Body of pancreas (tissue), 4 donors: Measurements from ENCODE around the gene OR56B4.
"Not testable (repeated sequence)": the region's sequence is repeated elsewhere in the genome, so short reads cannot be mapped to it uniquely, and the experiment has no call there.

Experiments used
- POLR2A ChIP-seq, 3 donors: fragments of 450-650 bp; IDR thresholded peaks; one replicate each; pipeline ENCODE4 v1.6.1; 2016; ENCODE audit warnings: antibody characterized with exemption in 3 of 3, mild to moderate bottlenecking in 2 of 3
- TF ChIP-seq, protein P1 (sequence below), 7 experiments: fragments of 450-650 bp in 4 of 7; fragments of 200-600 bp in 3 of 7; sonication (generic) in 3 of 7; IDR thresholded peaks; one replicate each; pipeline ENCODE4 v1.5.1; 2016 to 2019; ENCODE audit warnings: antibody characterized with exemption in 7 of 7

DNA sequence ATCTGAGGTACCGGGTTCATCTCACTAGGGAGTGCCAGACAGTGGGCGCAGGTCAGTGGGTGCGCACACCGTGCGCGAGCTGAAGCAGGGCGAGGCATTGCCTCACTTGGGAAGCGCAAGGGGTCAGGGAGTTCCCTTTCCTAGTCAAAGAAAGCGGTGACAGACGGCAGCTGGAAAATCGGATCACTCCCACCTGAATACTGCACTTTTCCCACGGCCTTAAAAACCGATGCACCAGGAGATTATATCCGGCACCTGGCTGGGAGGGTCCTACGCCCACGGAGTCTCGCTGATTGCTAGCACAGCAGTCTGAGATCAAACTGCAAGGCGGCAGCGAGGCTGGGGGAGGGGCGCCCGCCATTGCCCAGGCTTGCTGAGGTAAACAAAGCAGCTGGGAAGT is 36.3 kb downstream of the OR56B4 start:
- not testable (repeated sequence) for TF ChIP-seq POLR2A (IDR thresholded peaks at IDR 0.05)
- TF ChIP-seq, protein P1, sequence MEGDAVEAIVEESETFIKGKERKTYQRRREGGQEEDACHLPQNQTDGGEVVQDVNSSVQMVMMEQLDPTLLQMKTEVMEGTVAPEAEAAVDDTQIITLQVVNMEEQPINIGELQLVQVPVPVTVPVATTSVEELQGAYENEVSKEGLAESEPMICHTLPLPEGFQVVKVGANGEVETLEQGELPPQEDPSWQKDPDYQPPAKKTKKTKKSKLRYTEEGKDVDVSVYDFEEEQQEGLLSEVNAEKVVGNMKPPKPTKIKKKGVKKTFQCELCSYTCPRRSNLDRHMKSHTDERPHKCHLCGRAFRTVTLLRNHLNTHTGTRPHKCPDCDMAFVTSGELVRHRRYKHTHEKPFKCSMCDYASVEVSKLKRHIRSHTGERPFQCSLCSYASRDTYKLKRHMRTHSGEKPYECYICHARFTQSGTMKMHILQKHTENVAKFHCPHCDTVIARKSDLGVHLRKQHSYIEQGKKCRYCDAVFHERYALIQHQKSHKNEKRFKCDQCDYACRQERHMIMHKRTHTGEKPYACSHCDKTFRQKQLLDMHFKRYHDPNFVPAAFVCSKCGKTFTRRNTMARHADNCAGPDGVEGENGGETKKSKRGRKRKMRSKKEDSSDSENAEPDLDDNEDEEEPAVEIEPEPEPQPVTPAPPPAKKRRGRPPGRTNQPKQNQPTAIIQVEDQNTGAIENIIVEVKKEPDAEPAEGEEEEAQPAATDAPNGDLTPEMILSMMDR (IDR thresholded peaks at IDR 0.05): not testable (repeated sequence)
